H1 (cell line): Measurements from ENCODE around the gene PNPLA1. TPM values are rescaled to one million over a fixed set of nuclear protein-coding genes. Genes with fewer than 3 reads are reported as not detected.

Source experiments
- GTF2F1 ChIP-seq: IDR thresholded peaks from 2 replicates; pipeline ENCODE4 v1.6.1; 2012; ENCODE audit warnings: low read depth, low read length, improper control_type of control experiment, borderline replicate concordance
- RNF2 ChIP-seq: fragments of 200-900, 300-1000 bp; sonication (generic); IDR thresholded peaks from 2 replicates; pipeline ENCODE4 v1.7.1; 2016; ENCODE audit warnings: borderline replicate concordance, low read depth, mild to moderate bottlenecking, antibody characterized with exemption, low read length; ENCODE audit not compliant: poor library complexity, severe bottlenecking; ENCODE audit errors: missing control alignments
- SAP30 ChIP-seq: fragments of 300-600 bp; sonication (generic); IDR thresholded peaks from 2 replicates; pipeline ENCODE4 v1.7.1; 2012; ENCODE audit warnings: low read length, moderate library complexity, mild to moderate bottlenecking, inconsistent platforms; ENCODE audit not compliant: insufficient read depth, insufficient replicate concordance
- polyA plus RNA-seq, 7 experiments: library from polyadenylated mRNA; depleted of rRNA in 3 of 7; stranded (reverse) in 5 of 7; unstranded in 2 of 7; fragments of >200 nt in 5 of 7; fragments of 200-250 nt in 2 of 7; gene quantifications; 1 replicate in 5 of 7; 2 replicates in 1 of 7; 4 replicates in 1 of 7; pipeline versions ENCODE4 v1.2.1 to v1.2.3, GENCODE V29; 2011 to 2013; ENCODE audit warnings: missing spikeins in 2 of 7, mixed read lengths in 2 of 7
- total RNA-seq: library from RNA; stranded (reverse); fragmentation: NEBNext Ultra II Directional; extraction: Animal tissue kit (Norgen Biotek cat#: 25700); gene quantifications from 2 replicates; pipeline ENCODE4 v1.2.1, GENCODE V29; 2021

Gene PNPLA1
- total and polyA plus RNA-seq, 2 of the 8 experiments (the other 6 are each of a cell fraction or from before 2014, with no cell fraction given), result not detected

DNA sequence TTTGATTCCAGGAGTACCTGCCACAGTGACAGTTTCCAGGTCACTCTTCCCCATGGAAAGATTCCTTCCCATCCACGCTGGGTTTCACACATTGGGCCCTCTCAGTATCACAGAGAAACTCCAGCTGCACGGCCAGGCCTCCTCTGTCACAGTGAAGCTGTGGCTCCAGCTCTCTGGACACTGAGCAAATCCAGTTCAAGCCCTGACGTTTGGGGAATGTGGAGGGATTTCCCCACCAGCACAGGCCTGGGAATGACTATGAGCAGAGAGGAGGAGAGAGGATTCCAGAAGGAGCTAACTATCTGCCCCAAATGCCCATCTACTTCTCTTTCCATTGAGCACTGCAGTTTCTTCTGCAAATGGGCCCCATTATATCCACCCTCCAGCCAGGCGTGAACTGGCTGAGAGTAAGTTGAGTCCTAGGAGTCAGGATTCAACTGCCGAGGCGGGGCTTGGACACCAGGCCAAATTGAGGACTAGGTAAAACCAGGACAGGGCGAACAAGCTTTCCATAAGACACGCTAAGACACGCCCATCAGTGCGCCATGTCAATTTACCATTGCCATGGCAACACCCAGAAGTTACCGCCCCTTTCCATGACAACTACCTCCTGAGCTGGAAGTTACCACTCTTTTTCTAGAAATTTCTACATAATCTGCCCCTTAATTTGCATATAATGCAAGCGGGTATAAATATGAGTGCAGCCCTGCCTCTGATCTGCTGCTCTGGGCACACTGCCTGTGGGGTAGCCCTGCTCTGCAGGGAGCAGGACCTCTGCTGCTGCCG lies 76.0 kb downstream of the PNPLA1 start (continued):
- TF ChIP-seq SAP30 (no peak), RNF2 (no peak), GTF2F1 (no peak)
